Measurements from ENCODE around the gene CSF1.

DNA sequence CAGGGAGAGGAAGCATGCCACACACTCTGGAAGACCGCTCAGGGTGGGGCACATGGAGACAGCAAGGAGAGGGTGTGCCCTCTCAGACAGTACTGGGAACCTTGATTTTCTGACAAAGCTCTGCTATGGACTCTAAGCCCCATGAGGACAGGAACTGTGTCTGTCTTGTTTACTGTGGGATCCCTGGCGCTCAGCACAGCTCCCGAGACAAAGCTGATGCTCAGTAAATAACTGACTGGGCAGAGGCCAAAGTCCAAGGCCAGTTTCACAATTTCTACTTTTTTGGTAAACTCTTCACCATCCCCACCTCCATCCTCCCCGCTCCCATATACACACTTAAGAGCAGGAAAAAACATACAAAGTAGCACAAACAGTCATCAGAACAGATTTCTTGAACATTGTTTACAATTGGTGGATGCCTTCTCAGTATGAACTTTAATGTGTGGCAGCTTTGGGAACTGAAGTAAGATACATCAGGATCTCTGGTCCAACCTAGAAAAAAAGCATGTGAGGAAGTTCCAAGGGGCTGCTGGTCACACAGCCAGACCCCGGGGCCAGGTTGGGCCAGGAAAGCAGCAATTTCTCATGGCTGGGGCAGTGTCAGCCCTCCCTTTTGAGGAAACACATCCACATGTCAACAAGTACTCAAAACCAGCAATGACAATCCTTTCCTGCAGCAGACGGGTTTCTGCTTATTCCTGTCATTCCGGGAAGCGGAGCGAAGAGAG lies 68.3 kb downstream of the CSF1 start:
- TF ChIP-seq, protein P1, sequence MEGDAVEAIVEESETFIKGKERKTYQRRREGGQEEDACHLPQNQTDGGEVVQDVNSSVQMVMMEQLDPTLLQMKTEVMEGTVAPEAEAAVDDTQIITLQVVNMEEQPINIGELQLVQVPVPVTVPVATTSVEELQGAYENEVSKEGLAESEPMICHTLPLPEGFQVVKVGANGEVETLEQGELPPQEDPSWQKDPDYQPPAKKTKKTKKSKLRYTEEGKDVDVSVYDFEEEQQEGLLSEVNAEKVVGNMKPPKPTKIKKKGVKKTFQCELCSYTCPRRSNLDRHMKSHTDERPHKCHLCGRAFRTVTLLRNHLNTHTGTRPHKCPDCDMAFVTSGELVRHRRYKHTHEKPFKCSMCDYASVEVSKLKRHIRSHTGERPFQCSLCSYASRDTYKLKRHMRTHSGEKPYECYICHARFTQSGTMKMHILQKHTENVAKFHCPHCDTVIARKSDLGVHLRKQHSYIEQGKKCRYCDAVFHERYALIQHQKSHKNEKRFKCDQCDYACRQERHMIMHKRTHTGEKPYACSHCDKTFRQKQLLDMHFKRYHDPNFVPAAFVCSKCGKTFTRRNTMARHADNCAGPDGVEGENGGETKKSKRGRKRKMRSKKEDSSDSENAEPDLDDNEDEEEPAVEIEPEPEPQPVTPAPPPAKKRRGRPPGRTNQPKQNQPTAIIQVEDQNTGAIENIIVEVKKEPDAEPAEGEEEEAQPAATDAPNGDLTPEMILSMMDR (optimal IDR thresholded peaks at IDR 0.05 in 1 of 3, IDR thresholded peaks at IDR 0.05 in 1 of 3, conservative IDR thresholded peaks at IDR 0.05 in 1 of 3; ENCODE audit: extremely low read depth in 1 of 3, insufficient read depth in 2 of 3, low read length in 3 of 3): no peak
- no peak for TF ChIP-seq EZH2 (IDR thresholded peaks at IDR 0.05; ENCODE audit: low read length)

All from keratinocyte (primary cell).